HepG2 (cell line): ENCODE results near the gene CSTPP1. TPM values are rescaled to one million over a fixed set of nuclear protein-coding genes. Genes with fewer than 3 reads are reported as not detected.
A peak's percentile ranks its signal among the peaks of the same experiment; 100 is the strongest.
"Not testable (repeated sequence)": the region's sequence is repeated elsewhere in the genome, so short reads cannot be mapped to it uniquely, and the experiment has no call there.

Experiments used
- ERF ChIP-seq: IDR thresholded peaks from 2 replicates; pipeline ENCODE4 v1.6.1; 2018; ENCODE audit warnings: missing biosample characterization, missing genetic modification reagents
- HDAC1 ChIP-seq: sonication (generic); formaldehyde crosslinking; IDR thresholded peaks from 2 replicates; pipeline ENCODE4 v1.5.1; 2020; ENCODE audit warnings: mild to moderate bottlenecking, missing genetic modification reagents
- IRF2 ChIP-seq: IDR thresholded peaks from 2 replicates; pipeline ENCODE4 v1.6.1; 2018; ENCODE audit warnings: missing genetic modification reagents, missing compliant biosample characterization
- KLF16 ChIP-seq, 2 experiments: sonication (generic) in 1 of 2; formaldehyde crosslinking in 1 of 2; IDR thresholded peaks; 2 replicates each; pipeline versions ENCODE4 v1.6.1 to v1.8.0; 2016 to 2023; ENCODE audit warnings: missing genetic modification reagents in 2 of 2, missing compliant biosample characterization in 1 of 2
- LCORL ChIP-seq, 2 experiments: fragments of 450-650 bp in 1 of 2; sonication (generic) in 1 of 2; formaldehyde crosslinking in 1 of 2; IDR thresholded peaks; 2 replicates each; pipeline versions ENCODE4 v1.5.0 to v1.6.1; 2017 to 2020; ENCODE audit warnings: antibody characterized with exemption in 1 of 2, missing genetic modification reagents in 1 of 2
- MEIS1 ChIP-seq: sonication (generic); formaldehyde crosslinking; IDR thresholded peaks from 2 replicates; pipeline ENCODE4 v1.9.0; 2021; ENCODE audit warnings: mild to moderate bottlenecking, missing genetic modification reagents, moderate library complexity, borderline replicate concordance
- POLR2A ChIP-seq, 2 experiments: IDR thresholded peaks; 2 replicates each; pipeline ENCODE4 v1.6.1; 2011; ENCODE audit warnings: low read depth in 2 of 2, low read length in 2 of 2, mild to moderate bottlenecking in 1 of 2, moderate library complexity in 1 of 2; ENCODE audit not compliant: insufficient read depth in 1 of 2
- RXRB ChIP-seq: IDR thresholded peaks from 2 replicates; pipeline ENCODE4 v1.6.1; 2016; ENCODE audit warnings: borderline replicate concordance, missing genetic modification reagents, missing compliant biosample characterization
- ZBTB34 ChIP-seq: sonication (generic); formaldehyde crosslinking; IDR thresholded peaks from 2 replicates; pipeline ENCODE4 v1.8.0; 2022; ENCODE audit warnings: mild to moderate bottlenecking, missing genetic modification reagents
- ZNF205 ChIP-seq: IDR thresholded peaks from 2 replicates; pipeline ENCODE4 v1.6.1; 2018; ENCODE audit warnings: missing biosample characterization, missing genetic modification reagents
- ZNF441 ChIP-seq: sonication (generic); formaldehyde crosslinking; IDR thresholded peaks from 2 replicates; pipeline ENCODE4 v1.7.0; 2021; ENCODE audit warnings: missing genetic modification reagents, borderline replicate concordance
- ZNF556 ChIP-seq: sonication (generic); formaldehyde crosslinking; IDR thresholded peaks from 2 replicates; pipeline ENCODE4 v1.4.0; 2020; ENCODE audit warnings: mild to moderate bottlenecking, missing genetic modification reagents, borderline replicate concordance
- polyA plus RNA-seq, 8 experiments: library from polyadenylated mRNA; depleted of rRNA in 3 of 8; stranded (reverse) in 7 of 8; unstranded in 1 of 8; fragments of >200 nt; fragmentation: Illumina TruSeq in 4 of 8; extraction: Trizol in 4 of 8; gene quantifications; 2 replicates each; pipeline versions ENCODE4 v1.2.1 to v1.2.3, GENCODE V29; 2011 to 2016; ENCODE audit warnings: low read depth in 4 of 8, missing spikeins in 1 of 8, mixed read lengths in 1 of 8; ENCODE audit not compliant: insufficient read depth in 1 of 8
- total RNA-seq, 5 experiments: library from RNA; depleted of rRNA; stranded (reverse); fragments of >200 nt; fragmentation: Illumina TruSeq; extraction: Trizol; gene quantifications; 2 replicates each; pipeline ENCODE4 v1.2.3, GENCODE V29; 2016; ENCODE audit warnings: low read depth in 1 of 5
- TF ChIP-seq, protein P1 (sequence below): sonication (generic); formaldehyde crosslinking; IDR thresholded peaks from 2 replicates; pipeline ENCODE4 v1.4.0; 2020; ENCODE audit warnings: missing genetic modification reagents, borderline replicate concordance
- TF ChIP-seq, protein P2 (sequence below): sonication (generic); formaldehyde crosslinking; IDR thresholded peaks from 2 replicates; pipeline ENCODE4 v1.5.1; 2020; ENCODE audit warnings: missing genetic modification reagents, mild to moderate bottlenecking, borderline replicate concordance
- TF ChIP-seq, protein P3 (sequence below): sonication (generic); formaldehyde crosslinking; IDR thresholded peaks from 2 replicates; pipeline ENCODE4 v1.4.0; 2020; ENCODE audit warnings: mild to moderate bottlenecking, missing genetic modification reagents, borderline replicate concordance

Gene CSTPP1
- total and polyA plus RNA-seq, 2 of the 13 experiments (the other 11 are each of a cell fraction or from before 2014, with no cell fraction given) = 12.3 to 14.6 TPM

GRCh38 chr11:47118958-47119688 is 182.6 kb downstream of the CSTPP1 start (continued):
- TF ChIP-seq, protein P1, sequence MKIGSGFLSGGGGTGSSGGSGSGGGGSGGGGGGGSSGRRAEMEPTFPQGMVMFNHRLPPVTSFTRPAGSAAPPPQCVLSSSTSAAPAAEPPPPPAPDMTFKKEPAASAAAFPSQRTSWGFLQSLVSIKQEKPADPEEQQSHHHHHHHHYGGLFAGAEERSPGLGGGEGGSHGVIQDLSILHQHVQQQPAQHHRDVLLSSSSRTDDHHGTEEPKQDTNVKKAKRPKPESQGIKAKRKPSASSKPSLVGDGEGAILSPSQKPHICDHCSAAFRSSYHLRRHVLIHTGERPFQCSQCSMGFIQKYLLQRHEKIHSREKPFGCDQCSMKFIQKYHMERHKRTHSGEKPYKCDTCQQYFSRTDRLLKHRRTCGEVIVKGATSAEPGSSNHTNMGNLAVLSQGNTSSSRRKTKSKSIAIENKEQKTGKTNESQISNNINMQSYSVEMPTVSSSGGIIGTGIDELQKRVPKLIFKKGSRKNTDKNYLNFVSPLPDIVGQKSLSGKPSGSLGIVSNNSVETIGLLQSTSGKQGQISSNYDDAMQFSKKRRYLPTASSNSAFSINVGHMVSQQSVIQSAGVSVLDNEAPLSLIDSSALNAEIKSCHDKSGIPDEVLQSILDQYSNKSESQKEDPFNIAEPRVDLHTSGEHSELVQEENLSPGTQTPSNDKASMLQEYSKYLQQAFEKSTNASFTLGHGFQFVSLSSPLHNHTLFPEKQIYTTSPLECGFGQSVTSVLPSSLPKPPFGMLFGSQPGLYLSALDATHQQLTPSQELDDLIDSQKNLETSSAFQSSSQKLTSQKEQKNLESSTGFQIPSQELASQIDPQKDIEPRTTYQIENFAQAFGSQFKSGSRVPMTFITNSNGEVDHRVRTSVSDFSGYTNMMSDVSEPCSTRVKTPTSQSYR (CRISPR knock-in tag) = peak; percentile 98
- TF ChIP-seq ERF (CRISPR knock-in tag) (peak; percentile 38; the same call in 1 of the 2 replicates), HDAC1 (peak; percentile 67; the same call in 1 of the 2 replicates), ZNF441 (peak; percentile 39; the same call in 1 of the 2 replicates), IRF2 (0 out of 2 replicates have a peak, but pooled peaks have one; percentile 59), ZBTB34 (CRISPR knock-in tag) (peak; percentile 63; the same call in 1 of the 2 replicates), KLF16 (CRISPR knock-in tag; IDR thresholded peaks at IDR 0.05) (0 out of 4 replicates have a peak, but pooled peaks of 1 of the 2 experiments have one; percentile 33), LCORL (CRISPR knock-in tag; IDR thresholded peaks at IDR 0.05) (peak; percentile 84), MEIS1 (peak; percentile 31; the same call in 1 of the 2 replicates), RXRB (CRISPR knock-in tag) (peak; percentile 19; the same call in 1 of the 2 replicates), POLR2A (IDR thresholded peaks at IDR 0.05; ENCODE audit: insufficient read depth in 1 of 2, low read depth in 2 of 2, low read length in 2 of 2) (0 out of 4 replicates have a peak, but pooled peaks of 1 of the 2 experiments have one; percentile 49), ZNF556 (CRISPR knock-in tag) (peak; percentile 85), ZNF205 (CRISPR knock-in tag) (peak; percentile 65; the same call in 1 of the 2 replicates)
- TF ChIP-seq, protein P2, sequence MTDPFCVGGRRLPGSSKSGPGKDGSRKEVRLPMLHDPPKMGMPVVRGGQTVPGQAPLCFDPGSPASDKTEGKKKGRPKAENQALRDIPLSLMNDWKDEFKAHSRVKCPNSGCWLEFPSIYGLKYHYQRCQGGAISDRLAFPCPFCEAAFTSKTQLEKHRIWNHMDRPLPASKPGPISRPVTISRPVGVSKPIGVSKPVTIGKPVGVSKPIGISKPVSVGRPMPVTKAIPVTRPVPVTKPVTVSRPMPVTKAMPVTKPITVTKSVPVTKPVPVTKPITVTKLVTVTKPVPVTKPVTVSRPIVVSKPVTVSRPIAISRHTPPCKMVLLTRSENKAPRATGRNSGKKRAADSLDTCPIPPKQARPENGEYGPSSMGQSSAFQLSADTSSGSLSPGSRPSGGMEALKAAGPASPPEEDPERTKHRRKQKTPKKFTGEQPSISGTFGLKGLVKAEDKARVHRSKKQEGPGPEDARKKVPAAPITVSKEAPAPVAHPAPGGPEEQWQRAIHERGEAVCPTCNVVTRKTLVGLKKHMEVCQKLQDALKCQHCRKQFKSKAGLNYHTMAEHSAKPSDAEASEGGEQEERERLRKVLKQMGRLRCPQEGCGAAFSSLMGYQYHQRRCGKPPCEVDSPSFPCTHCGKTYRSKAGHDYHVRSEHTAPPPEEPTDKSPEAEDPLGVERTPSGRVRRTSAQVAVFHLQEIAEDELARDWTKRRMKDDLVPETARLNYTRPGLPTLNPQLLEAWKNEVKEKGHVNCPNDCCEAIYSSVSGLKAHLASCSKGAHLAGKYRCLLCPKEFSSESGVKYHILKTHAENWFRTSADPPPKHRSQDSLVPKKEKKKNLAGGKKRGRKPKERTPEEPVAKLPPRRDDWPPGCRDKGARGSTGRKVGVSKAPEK = peak; percentile 78; the same call in 1 of the 2 replicates
- not testable (repeated sequence) for TF ChIP-seq LCORL (IDR thresholded peaks at IDR 0.05)
- TF ChIP-seq, protein P3, sequence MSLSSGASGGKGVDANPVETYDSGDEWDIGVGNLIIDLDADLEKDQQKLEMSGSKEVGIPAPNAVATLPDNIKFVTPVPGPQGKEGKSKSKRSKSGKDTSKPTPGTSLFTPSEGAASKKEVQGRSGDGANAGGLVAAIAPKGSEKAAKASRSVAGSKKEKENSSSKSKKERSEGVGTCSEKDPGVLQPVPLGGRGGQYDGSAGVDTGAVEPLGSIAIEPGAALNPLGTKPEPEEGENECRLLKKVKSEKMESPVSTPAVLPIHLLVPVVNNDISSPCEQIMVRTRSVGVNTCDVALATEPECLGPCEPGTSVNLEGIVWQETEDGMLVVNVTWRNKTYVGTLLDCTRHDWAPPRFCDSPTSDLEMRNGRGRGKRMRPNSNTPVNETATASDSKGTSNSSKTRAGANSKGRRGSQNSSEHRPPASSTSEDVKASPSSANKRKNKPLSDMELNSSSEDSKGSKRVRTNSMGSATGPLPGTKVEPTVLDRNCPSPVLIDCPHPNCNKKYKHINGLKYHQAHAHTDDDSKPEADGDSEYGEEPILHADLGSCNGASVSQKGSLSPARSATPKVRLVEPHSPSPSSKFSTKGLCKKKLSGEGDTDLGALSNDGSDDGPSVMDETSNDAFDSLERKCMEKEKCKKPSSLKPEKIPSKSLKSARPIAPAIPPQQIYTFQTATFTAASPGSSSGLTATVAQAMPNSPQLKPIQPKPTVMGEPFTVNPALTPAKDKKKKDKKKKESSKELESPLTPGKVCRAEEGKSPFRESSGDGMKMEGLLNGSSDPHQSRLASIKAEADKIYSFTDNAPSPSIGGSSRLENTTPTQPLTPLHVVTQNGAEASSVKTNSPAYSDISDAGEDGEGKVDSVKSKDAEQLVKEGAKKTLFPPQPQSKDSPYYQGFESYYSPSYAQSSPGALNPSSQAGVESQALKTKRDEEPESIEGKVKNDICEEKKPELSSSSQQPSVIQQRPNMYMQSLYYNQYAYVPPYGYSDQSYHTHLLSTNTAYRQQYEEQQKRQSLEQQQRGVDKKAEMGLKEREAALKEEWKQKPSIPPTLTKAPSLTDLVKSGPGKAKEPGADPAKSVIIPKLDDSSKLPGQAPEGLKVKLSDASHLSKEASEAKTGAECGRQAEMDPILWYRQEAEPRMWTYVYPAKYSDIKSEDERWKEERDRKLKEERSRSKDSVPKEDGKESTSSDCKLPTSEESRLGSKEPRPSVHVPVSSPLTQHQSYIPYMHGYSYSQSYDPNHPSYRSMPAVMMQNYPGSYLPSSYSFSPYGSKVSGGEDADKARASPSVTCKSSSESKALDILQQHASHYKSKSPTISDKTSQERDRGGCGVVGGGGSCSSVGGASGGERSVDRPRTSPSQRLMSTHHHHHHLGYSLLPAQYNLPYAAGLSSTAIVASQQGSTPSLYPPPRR (CRISPR knock-in tag) = peak; percentile 73; the same call in 1 of the 2 replicates
